ENCODE results near the gene ANKS1A. TPM values are rescaled to one million over a fixed set of nuclear protein-coding genes. Genes with fewer than 3 reads are reported as not detected.

The ANKS1A gene
- total RNA-seq, 1 experiment from 2014 or later = 28.5 TPM

DNA sequence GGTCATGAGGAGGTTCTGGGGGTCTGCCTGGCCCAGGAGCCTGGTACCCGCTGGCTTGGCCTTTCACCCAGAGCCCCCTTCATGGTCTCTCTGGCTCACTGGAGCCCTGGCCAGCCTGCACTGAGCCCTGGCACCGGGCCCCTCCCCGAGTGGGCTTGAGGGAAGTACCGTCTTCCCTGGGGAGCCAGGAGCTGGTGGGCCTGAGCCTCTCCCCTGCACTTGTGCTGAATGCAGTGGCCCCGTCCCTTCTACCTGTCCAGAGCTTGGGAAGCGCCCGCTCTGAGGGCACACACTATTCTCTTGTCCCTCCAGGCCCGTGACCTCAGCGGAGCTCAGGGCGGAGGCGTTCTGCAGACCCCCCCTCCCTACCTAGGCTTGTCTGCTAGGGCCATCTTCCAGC lies 189.8 kb downstream of the ANKS1A start:
- H2AFZ ChIP-seq = no peak overlapping the region
- no peaks in the 10 kb centered on the region for H3K79me2 ChIP-seq (ENCODE audit: low read depth)
- intact Hi-C loops (cut with micrococcal nuclease; ENCODE audit: unreplicated experiment) = no loop called here
- H3K9me3 ChIP-seq (ENCODE audit: insufficient read depth, low read depth) = no peaks in the 10 kb centered on the region
- H4K20me1 ChIP-seq (ENCODE audit: insufficient read depth) = no peaks in the 10 kb centered on the region
- ChIA-PET POLR2A (ENCODE audit: unreplicated experiment) (no interaction called here), CTCF (no interaction called here)
- DNase-seq = no peak
- no peak overlapping the region for H3K4me3 ChIP-seq
- H3K4me2 ChIP-seq = no peak overlapping the region
- H3K27me3 ChIP-seq (ENCODE audit: insufficient read depth, low read depth) = no peaks in the 10 kb centered on the region
- H3K36me3 ChIP-seq (ENCODE audit: low read depth) = no peaks in the 10 kb centered on the region
- H3F3A ChIP-seq (ENCODE audit: insufficient read depth, low read depth) = no peaks in the 10 kb centered on the region
- no peaks in the 10 kb centered on the region for H3K4me1 ChIP-seq (replicated peaks; ENCODE audit: insufficient read depth)
- H3K27ac ChIP-seq = no peak overlapping the region
- H3K9me2 ChIP-seq (ENCODE audit: insufficient read depth) = no peaks in the 10 kb centered on the region
- TF ChIP-seq EZH2 (IDR thresholded peaks at IDR 0.05; ENCODE audit: low read depth) = no peak
- TF ChIP-seq, protein P1, sequence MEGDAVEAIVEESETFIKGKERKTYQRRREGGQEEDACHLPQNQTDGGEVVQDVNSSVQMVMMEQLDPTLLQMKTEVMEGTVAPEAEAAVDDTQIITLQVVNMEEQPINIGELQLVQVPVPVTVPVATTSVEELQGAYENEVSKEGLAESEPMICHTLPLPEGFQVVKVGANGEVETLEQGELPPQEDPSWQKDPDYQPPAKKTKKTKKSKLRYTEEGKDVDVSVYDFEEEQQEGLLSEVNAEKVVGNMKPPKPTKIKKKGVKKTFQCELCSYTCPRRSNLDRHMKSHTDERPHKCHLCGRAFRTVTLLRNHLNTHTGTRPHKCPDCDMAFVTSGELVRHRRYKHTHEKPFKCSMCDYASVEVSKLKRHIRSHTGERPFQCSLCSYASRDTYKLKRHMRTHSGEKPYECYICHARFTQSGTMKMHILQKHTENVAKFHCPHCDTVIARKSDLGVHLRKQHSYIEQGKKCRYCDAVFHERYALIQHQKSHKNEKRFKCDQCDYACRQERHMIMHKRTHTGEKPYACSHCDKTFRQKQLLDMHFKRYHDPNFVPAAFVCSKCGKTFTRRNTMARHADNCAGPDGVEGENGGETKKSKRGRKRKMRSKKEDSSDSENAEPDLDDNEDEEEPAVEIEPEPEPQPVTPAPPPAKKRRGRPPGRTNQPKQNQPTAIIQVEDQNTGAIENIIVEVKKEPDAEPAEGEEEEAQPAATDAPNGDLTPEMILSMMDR (conservative IDR thresholded peaks at IDR 0.05) = no peak
- no TSS peak for BruUV-seq (replicated peaks)

DNA sequence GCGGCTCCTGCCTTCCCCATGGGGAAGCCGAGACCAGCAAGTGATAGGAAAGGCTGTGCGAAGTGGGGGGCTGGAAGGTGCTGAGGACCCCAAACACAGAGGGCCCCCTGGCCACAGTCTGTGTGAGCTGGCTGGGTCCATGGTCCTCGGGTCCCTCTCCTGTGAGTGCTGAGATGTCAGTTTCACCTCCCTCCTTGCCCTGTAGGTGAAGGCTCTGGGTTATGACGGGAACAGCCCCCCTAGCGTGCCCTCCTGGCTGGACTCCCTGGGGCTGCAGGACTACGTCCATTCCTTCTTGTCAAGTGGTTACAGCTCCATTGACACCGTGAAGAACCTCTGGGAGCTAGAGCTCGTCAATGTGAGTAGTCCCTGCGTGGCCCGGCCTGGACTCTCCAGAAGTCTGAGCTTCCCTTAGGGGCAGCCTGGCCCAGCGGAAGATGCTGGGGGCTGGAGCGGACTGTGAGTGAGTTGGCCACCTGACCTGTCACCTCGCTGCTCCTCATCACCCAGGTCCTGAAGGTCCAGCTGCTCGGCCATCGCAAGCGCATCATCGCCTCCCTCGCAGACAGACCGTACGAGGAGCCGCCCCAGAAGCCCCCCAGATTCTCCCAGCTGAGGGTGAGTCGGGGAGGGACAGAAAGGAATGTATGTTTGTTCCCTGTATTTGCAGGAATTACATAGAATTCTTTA lies 190.4 kb downstream of the ANKS1A start:
- H3K36me3 ChIP-seq (ENCODE audit: low read depth) = no peaks in the 10 kb centered on the region
- H2AFZ ChIP-seq = no peak overlapping the region
- H4K20me1 ChIP-seq (ENCODE audit: insufficient read depth) = no peaks in the 10 kb centered on the region
- no peaks in the 10 kb centered on the region for H3K9me3 ChIP-seq (ENCODE audit: insufficient read depth, low read depth)
- ChIA-PET CTCF (no interaction called here), POLR2A (ENCODE audit: unreplicated experiment) (no interaction called here)
- H3K27ac ChIP-seq = no peak overlapping the region
- H3K4me3 ChIP-seq = no peak overlapping the region
- H3K27me3 ChIP-seq (ENCODE audit: insufficient read depth, low read depth) = no peaks in the 10 kb centered on the region
- H3K4me1 ChIP-seq (replicated peaks; ENCODE audit: insufficient read depth) = no peaks in the 10 kb centered on the region
- H3K9me2 ChIP-seq (ENCODE audit: insufficient read depth) = no peaks in the 10 kb centered on the region
- no peak for DNase-seq
- TF ChIP-seq, protein P1 (conservative IDR thresholded peaks at IDR 0.05) = no peak
- TF ChIP-seq EZH2 (IDR thresholded peaks at IDR 0.05; ENCODE audit: low read depth) = no peak
- intact Hi-C loops (cut with micrococcal nuclease; ENCODE audit: unreplicated experiment) = no loop called here
- no peaks in the 10 kb centered on the region for H3F3A ChIP-seq (ENCODE audit: insufficient read depth, low read depth)
- H3K4me2 ChIP-seq = no peak overlapping the region
- no TSS peak for BruUV-seq (replicated peaks)
- H3K79me2 ChIP-seq (ENCODE audit: low read depth) = no peaks in the 10 kb centered on the region

DNA sequence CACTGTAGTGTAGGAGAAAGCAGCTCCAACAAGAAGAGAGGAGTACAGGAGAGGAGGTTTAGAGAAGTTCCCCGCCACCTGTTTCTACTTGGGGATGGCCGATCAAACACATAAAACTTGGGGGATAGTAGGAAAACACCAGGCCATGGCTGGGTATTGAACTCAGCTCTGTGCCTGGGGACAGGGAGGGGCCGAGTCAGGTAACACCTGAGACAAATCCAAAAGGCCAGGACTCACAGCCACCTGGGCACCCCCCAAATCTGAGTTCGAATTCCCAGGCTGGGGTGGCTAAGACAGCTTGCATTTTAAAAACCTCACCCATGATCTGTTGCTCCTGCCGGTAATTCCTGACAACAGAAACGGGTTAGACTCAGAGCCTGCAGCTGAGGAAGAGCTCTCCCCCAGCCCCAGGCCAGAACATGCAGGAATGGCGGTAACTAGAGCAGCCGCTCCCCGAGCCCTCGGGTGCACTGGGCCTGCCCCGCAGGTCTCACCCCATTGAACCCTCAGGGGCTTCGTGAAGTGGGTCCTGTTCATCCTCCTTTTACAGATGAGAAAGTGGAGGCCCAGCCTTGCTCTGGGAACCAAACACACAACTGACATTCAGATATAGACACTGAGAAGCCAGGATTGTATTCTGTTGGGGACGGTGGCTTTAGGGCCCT lies 191.1 kb downstream of the ANKS1A start:
- H3K27ac ChIP-seq = no peak overlapping the region

More for the DNA sequence above, 191.1 kb downstream of the ANKS1A start:
- TF ChIP-seq EZH2 (IDR thresholded peaks at IDR 0.05; ENCODE audit: low read depth) = no peak
- TF ChIP-seq, protein P1 (conservative IDR thresholded peaks at IDR 0.05) = no peak
- no peaks in the 10 kb centered on the region for H3K27me3 ChIP-seq (ENCODE audit: insufficient read depth, low read depth)
- ChIA-PET POLR2A (ENCODE audit: unreplicated experiment) (no interaction called here), CTCF (no interaction called here)
- no peak for DNase-seq
- no peak overlapping the region for H3K4me3 ChIP-seq
- no peaks in the 10 kb centered on the region for H3K9me2 ChIP-seq (ENCODE audit: insufficient read depth)
- no peak overlapping the region for H2AFZ ChIP-seq
- H3K4me2 ChIP-seq = no peak overlapping the region
- BruUV-seq (replicated peaks) = no TSS peak
- no peaks in the 10 kb centered on the region for H3F3A ChIP-seq (ENCODE audit: insufficient read depth, low read depth)
- no peaks in the 10 kb centered on the region for H3K36me3 ChIP-seq (ENCODE audit: low read depth)
- H4K20me1 ChIP-seq (ENCODE audit: insufficient read depth) = 0 out of 2 replicates have a peak, but pooled peaks cover 1% of the 10 kb centered on the region
- H3K4me1 ChIP-seq (replicated peaks; ENCODE audit: insufficient read depth) = no peaks in the 10 kb centered on the region
- H3K9me3 ChIP-seq (ENCODE audit: insufficient read depth, low read depth) = no peaks in the 10 kb centered on the region
- no peaks in the 10 kb centered on the region for H3K79me2 ChIP-seq (ENCODE audit: low read depth)
- intact Hi-C loops (cut with micrococcal nuclease; ENCODE audit: unreplicated experiment) = no loop called here

Data from PC-9 (cell line).